ENCODE measurements around the gene EEF1AKMT1. TPM values are rescaled to one million over a fixed set of nuclear protein-coding genes. Genes with fewer than 3 reads are reported as not detected.

The EEF1AKMT1 gene
- total RNA-seq, 1 donor from 2014 or later: 12.3 TPM

DNA sequence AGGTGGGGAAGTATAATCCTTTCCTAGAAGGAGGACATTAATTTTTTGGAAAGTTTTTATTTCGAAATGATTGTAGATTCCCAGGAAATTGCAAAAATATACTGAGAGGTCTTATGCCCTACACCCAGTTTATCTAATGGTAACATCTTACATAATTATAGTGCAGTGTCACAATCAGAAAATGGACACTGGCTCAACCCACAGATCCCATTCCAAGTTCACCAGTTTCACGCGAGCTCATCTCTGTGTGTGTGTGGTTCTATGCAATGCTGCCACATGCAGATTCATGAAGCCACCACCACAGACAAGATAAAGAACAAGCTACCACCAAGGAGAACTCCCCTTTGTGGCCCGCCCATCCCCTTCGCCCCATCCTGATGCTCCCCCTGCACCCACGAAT, 45.9 kb downstream of the EEF1AKMT1 start:
- no peaks in the 10 kb centered on the region for H3K4me1 ChIP-seq
- no peaks in the 10 kb centered on the region for H3K79me2 ChIP-seq (ENCODE audit: low read depth)
- H3K9me3 Mint-ChIP-seq: peaks cover 3% of the 10 kb centered on the region
- no peak overlapping the region for H3K4me3 Mint-ChIP-seq
- H3F3A ChIP-seq (ENCODE audit: low read depth): no peaks in the 10 kb centered on the region
- peaks cover 7% of the 10 kb centered on the region for H3K36me3 Mint-ChIP-seq
- peaks cover 4% of the 10 kb centered on the region for H3K4me1 Mint-ChIP-seq
- no peak overlapping the region for H3K4me2 ChIP-seq
- H3K27ac ChIP-seq: no peak overlapping the region
- H3K4me3 ChIP-seq: no peak overlapping the region
- H2AFZ ChIP-seq (replicated peaks): no peak overlapping the region
- H3K27me3 ChIP-seq: peaks cover 4% of the 10 kb centered on the region
- H3K27me3 Mint-ChIP-seq (ENCODE audit: insufficient read depth, low read depth): peaks cover 4% of the 10 kb centered on the region
- no peaks in the 10 kb centered on the region for H4K20me1 ChIP-seq (ENCODE audit: low read depth)
- H3K9ac ChIP-seq: no peak overlapping the region
- no peaks in the 10 kb centered on the region for H3K9me3 ChIP-seq (ENCODE audit: low read depth)
- DNase-seq (ENCODE audit: low spot score): no peak
- H3K36me3 ChIP-seq: no peaks in the 10 kb centered on the region
- TF ChIP-seq, protein P1, sequence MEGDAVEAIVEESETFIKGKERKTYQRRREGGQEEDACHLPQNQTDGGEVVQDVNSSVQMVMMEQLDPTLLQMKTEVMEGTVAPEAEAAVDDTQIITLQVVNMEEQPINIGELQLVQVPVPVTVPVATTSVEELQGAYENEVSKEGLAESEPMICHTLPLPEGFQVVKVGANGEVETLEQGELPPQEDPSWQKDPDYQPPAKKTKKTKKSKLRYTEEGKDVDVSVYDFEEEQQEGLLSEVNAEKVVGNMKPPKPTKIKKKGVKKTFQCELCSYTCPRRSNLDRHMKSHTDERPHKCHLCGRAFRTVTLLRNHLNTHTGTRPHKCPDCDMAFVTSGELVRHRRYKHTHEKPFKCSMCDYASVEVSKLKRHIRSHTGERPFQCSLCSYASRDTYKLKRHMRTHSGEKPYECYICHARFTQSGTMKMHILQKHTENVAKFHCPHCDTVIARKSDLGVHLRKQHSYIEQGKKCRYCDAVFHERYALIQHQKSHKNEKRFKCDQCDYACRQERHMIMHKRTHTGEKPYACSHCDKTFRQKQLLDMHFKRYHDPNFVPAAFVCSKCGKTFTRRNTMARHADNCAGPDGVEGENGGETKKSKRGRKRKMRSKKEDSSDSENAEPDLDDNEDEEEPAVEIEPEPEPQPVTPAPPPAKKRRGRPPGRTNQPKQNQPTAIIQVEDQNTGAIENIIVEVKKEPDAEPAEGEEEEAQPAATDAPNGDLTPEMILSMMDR (IDR thresholded peaks at IDR 0.05): no peak
- TF ChIP-seq EZH2phosphoT487 (IDR thresholded peaks at IDR 0.05) (no peak), EZH2 (IDR thresholded peaks at IDR 0.05) (no peak)
- no peak overlapping the region for H3K27ac Mint-ChIP-seq

DNA sequence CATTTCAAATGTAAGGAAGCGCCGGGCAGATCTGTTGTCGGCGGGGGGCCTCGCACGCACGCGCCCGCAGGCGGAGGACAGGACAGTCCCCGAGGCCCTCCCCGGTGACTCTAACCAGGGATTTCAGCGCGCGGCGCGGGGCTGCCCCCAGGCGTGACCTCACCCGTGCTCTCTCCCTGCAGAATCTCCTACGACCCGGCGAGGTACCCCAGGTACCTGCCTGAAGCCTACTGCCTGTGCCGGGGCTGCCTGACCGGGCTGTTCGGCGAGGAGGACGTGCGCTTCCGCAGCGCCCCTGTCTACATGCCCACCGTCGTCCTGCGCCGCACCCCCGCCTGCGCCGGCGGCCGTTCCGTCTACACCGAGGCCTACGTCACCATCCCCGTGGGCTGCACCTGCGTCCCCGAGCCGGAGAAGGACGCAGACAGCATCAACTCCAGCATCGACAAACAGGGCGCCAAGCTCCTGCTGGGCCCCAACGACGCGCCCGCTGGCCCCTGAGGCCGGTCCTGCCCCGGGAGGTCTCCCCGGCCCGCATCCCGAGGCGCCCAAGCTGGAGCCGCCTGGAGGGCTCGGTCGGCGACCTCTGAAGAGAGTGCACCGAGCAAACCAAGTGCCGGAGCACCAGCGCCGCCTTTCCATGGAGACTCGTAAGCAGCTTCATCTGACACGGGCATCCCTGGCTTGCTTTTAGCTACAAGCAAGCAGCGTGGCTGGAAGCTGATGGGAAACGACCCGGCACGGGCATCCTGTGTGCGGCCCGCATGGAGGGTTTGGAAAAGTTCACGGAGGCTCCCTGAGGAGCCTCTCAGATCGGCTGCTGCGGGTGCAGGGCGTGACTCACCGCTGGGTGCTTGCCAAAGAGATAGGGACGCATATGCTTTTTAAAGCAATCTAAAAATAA, 52.1 kb downstream of the EEF1AKMT1 start:
- Mint-ChIP-seq H3K4me3 (no peak overlapping the region), H3K27me3 (ENCODE audit: insufficient read depth, low read depth) (peaks cover 8% of the 10 kb centered on the region), H3K36me3 (no peaks in the 10 kb centered on the region), H3K27ac (no peak overlapping the region), H3K9me3 (peaks cover 4% of the 10 kb centered on the region), H3K4me1 (peaks cover 9% of the 10 kb centered on the region)
- Histone ChIP-seq H3K27ac (no peak overlapping the region), H3K9me3 (ENCODE audit: low read depth) (no peaks in the 10 kb centered on the region), H3K27me3 (peaks cover 37% of the 10 kb centered on the region), H3K9ac (no peak overlapping the region), H3K36me3 (no peaks in the 10 kb centered on the region), H3K4me1 (peaks cover 11% of the 10 kb centered on the region), H2AFZ (replicated peaks) (peak overlapping the region; percentile 81), H4K20me1 (ENCODE audit: low read depth) (no peaks in the 10 kb centered on the region), H3F3A (ENCODE audit: low read depth) (peaks cover 12% of the 10 kb centered on the region), H3K79me2 (ENCODE audit: low read depth) (no peaks in the 10 kb centered on the region), H3K4me3 (peak overlapping the region; percentile 45), H3K4me2 (peak overlapping the region; percentile 77)
- TF ChIP-seq, protein P1 (IDR thresholded peaks at IDR 0.05): peak; percentile 16
- TF ChIP-seq EZH2 (IDR thresholded peaks at IDR 0.05) (no peak), EZH2phosphoT487 (IDR thresholded peaks at IDR 0.05) (no peak)
- peak; percentile 77 for DNase-seq (ENCODE audit: low spot score)

DNA sequence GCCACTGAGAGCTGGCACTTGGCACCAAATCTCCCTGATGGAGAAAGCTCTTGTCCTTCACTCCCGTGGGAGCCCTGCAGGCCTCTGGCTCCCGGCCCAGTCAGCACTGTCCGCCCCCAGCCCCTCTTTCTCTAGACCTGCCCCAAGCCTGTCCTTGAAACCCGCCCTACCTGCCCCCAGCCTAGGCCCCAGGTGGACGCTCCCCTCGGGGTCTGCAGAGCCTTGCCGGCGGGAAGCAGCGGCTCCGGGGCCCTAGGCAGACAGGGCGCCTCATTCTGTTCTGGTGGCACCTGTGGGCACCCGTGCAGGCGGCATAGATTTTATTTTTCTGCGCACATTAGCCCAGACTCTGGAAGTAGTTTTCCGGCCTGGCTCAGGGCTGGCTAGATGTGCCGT, 52.7 kb downstream of the EEF1AKMT1 start:
- Histone ChIP-seq H3K4me1 (peaks cover 17% of the 10 kb centered on the region), H3K79me2 (ENCODE audit: low read depth) (no peaks in the 10 kb centered on the region), H4K20me1 (ENCODE audit: low read depth) (no peaks in the 10 kb centered on the region), H3K4me3 (peak overlapping the region; percentile 45), H3K27me3 (peaks cover 37% of the 10 kb centered on the region), H3K27ac (no peak overlapping the region), H3K9ac (no peak overlapping the region), H3F3A (ENCODE audit: low read depth) (peaks cover 18% of the 10 kb centered on the region), H3K9me3 (ENCODE audit: low read depth) (no peaks in the 10 kb centered on the region), H2AFZ (replicated peaks) (no peak overlapping the region), H3K36me3 (no peaks in the 10 kb centered on the region), H3K4me2 (peak overlapping the region; percentile 77)
- Mint-ChIP-seq H3K4me3 (no peak overlapping the region), H3K27ac (no peak overlapping the region), H3K4me1 (peaks cover 14% of the 10 kb centered on the region), H3K27me3 (ENCODE audit: insufficient read depth, low read depth) (peaks cover 8% of the 10 kb centered on the region), H3K36me3 (no peaks in the 10 kb centered on the region), H3K9me3 (peaks cover 4% of the 10 kb centered on the region)
- DNase-seq (ENCODE audit: low spot score): no peak
- TF ChIP-seq EZH2phosphoT487 (IDR thresholded peaks at IDR 0.05) (no peak), EZH2 (IDR thresholded peaks at IDR 0.05) (no peak)
- TF ChIP-seq, protein P1 (IDR thresholded peaks at IDR 0.05): no peak
